SK-N-SH (cell line): ENCODE measurements around the gene GALNT13. TPM values are rescaled to one million over a fixed set of nuclear protein-coding genes. Genes with fewer than 3 reads are reported as not detected.

Experiments used
- CTCF ChIA-PET: fragments of 300-600, 350-600 bp; formaldehyde crosslinking; extraction: SDS; loops from one replicate; lab custom pipeline; 2021; lab: Yijun Ruan, JAX
- POLR2A ChIA-PET: fragments of 350-600 bp; sonication (Branson Sonifier 250); formaldehyde crosslinking; extraction: SDS; loops from one replicate; lab custom pipeline; 2020; ENCODE audit warnings: antibody characterized with exemption, inconsistent platforms; lab: Yijun Ruan, JAX
- DNase-seq: peaks from one replicate; pipeline ENCODE4 v3.0.0; 2012
- H2AFZ ChIP-seq: fragments of 200-600 bp; sonication (generic); 2 replicates; pipeline ENCODE4 v1.8.1; 2016; ENCODE audit warnings: antibody characterized with exemption, mild to moderate bottlenecking, low read depth
- H3F3A ChIP-seq: fragments of 200-600 bp; sonication (generic); replicated peaks from 2 replicates; pipeline ENCODE3; 2016; ENCODE audit warnings: antibody characterized with exemption, mild to moderate bottlenecking; ENCODE audit not compliant: insufficient read depth
- H3K27ac ChIP-seq, 2 experiments: fragments of 200-500 bp in 1 of 2; fragments of 200-600 bp in 1 of 2; sonication (Bioruptor generic) in 1 of 2; sonication (generic), shearing (Covaris generic) in 1 of 2; 2 replicates each; pipeline versions ENCODE4 v1.5.1 to v1.6.1; 2014 to 2016; ENCODE audit warnings: low read depth in 2 of 2, inconsistent platforms in 1 of 2, low read length in 1 of 2, mild to moderate bottlenecking in 1 of 2, mixed read lengths in 1 of 2
- H3K27me3 ChIP-seq: fragments of 200-600 bp; sonication (generic), shearing (Covaris generic); 2 replicates; pipeline ENCODE4 v1.6.1; 2016; ENCODE audit warnings: mixed run types; ENCODE audit not compliant: insufficient read depth
- H3K36me3 ChIP-seq, 2 experiments: fragments of 200-500 bp in 1 of 2; fragments of 200-600 bp in 1 of 2; sonication (Bioruptor generic) in 1 of 2; sonication (generic) in 1 of 2; replicated peaks in 1 of 2; 2 replicates each; pipeline versions ENCODE3 to v1.5.1; 2014 to 2016; ENCODE audit warnings: low read length in 1 of 2, mild to moderate bottlenecking in 1 of 2; ENCODE audit not compliant: insufficient read depth in 2 of 2, control insufficient read depth in 1 of 2
- H3K4me1 ChIP-seq, 2 experiments: fragments of 200-500 bp in 1 of 2; fragments of 200-600 bp in 1 of 2; sonication (Bioruptor generic) in 1 of 2; sonication (generic), shearing (Covaris generic) in 1 of 2; 2 replicates each; pipeline versions ENCODE4 v1.5.1 to v1.6.1; 2014 to 2016; ENCODE audit warnings: low read depth in 1 of 2, low read length in 1 of 2, mixed run types in 1 of 2; ENCODE audit not compliant: insufficient read depth in 2 of 2, control insufficient read depth in 1 of 2
- H3K4me2 ChIP-seq: fragments of 200-600 bp; sonication (generic), shearing (Covaris generic); 2 replicates; pipeline ENCODE4 v1.6.1; 2017; ENCODE audit warnings: mixed run types
- H3K4me3 ChIP-seq, 2 experiments: fragments of 200-500 bp in 1 of 2; fragments of 200-600 bp in 1 of 2; sonication (Bioruptor generic) in 1 of 2; sonication (generic), shearing (Covaris generic) in 1 of 2; 2 replicates each; pipeline versions ENCODE4 v1.5.1 to v1.8.1; 2014 to 2016; ENCODE audit warnings: low read depth in 2 of 2, inconsistent platforms in 1 of 2, low read length in 1 of 2, mild to moderate bottlenecking in 1 of 2, mixed read lengths in 1 of 2, moderate library complexity in 1 of 2
- H3K79me2 ChIP-seq: fragments of 200-600 bp; sonication (generic); 2 replicates; pipeline ENCODE4 v1.8.1; 2017; ENCODE audit warnings: mild to moderate bottlenecking; ENCODE audit not compliant: insufficient read depth
- H3K9ac ChIP-seq: fragments of 200-600 bp; sonication (generic); 2 replicates; pipeline ENCODE4 v1.6.1; 2017; ENCODE audit warnings: mixed run types
- H3K9me2 ChIP-seq: fragments of 200-600 bp; sonication (generic); 2 replicates; pipeline ENCODE4 v1.6.1; 2017; ENCODE audit warnings: mixed run types
- H3K9me3 ChIP-seq: fragments of 200-600 bp; sonication (generic); 2 replicates; pipeline ENCODE4 v1.6.1; 2017; ENCODE audit warnings: mixed run types, mild to moderate bottlenecking, moderate library complexity
- H4K20me1 ChIP-seq: fragments of 200-600 bp; sonication (generic); 2 replicates; pipeline ENCODE4 v1.6.1; 2017; ENCODE audit warnings: mild to moderate bottlenecking, mixed run types; ENCODE audit not compliant: insufficient read depth
- EZH2phosphoT487 ChIP-seq: fragments of 200-600 bp; sonication (generic); IDR thresholded peaks from 2 replicates; pipeline ENCODE4 v1.6.1; 2017; ENCODE audit warnings: low read depth, mixed run types, mild to moderate bottlenecking, antibody characterized with exemption, moderate library complexity, borderline replicate concordance
- FOXJ3 ChIP-seq: sonication (generic); formaldehyde crosslinking; IDR thresholded peaks from 2 replicates; pipeline ENCODE4 v1.5.1; 2020; ENCODE audit warnings: mild to moderate bottlenecking, missing genetic modification reagents
- GABPA ChIP-seq: IDR thresholded peaks from 2 replicates; pipeline ENCODE4 v1.4.0; 2012; ENCODE audit warnings: low read depth, mild to moderate bottlenecking
- JUND ChIP-seq: IDR thresholded peaks from 2 replicates; pipeline ENCODE4 v1.4.0; 2012
- MAX ChIP-seq: IDR thresholded peaks from 2 replicates; pipeline ENCODE4 v1.4.0; 2012; ENCODE audit warnings: low read depth
- MEF2A ChIP-seq: IDR thresholded peaks from 2 replicates; pipeline ENCODE4 v1.4.0; 2012; ENCODE audit warnings: low read depth, borderline replicate concordance
- NRF1 ChIP-seq: IDR thresholded peaks from 2 replicates; pipeline ENCODE4 v1.6.1; 2012; ENCODE audit warnings: low read depth, mild to moderate bottlenecking, low read length
- POLR2AphosphoS5 ChIP-seq: IDR thresholded peaks from 2 replicates; pipeline ENCODE4 v1.6.1; 2012; ENCODE audit warnings: low read depth, low read length
- RCOR1 ChIP-seq: fragments of 150-350 bp; IDR thresholded peaks from 2 replicates; pipeline ENCODE4 v1.6.1; 2017; ENCODE audit warnings: antibody characterized with exemption, low read length
- REST ChIP-seq: IDR thresholded peaks from 2 replicates; pipeline ENCODE4 v1.6.1; 2012; ENCODE audit warnings: mild to moderate bottlenecking, low read depth, low read length, moderate library complexity
- RXRA ChIP-seq: IDR thresholded peaks from 2 replicates; pipeline ENCODE4 v1.4.0; 2012; ENCODE audit warnings: low read depth, mild to moderate bottlenecking, borderline replicate concordance
- TEAD4 ChIP-seq: IDR thresholded peaks from 2 replicates; pipeline ENCODE4 v1.4.0; 2012; ENCODE audit warnings: mild to moderate bottlenecking, borderline replicate concordance; ENCODE audit not compliant: insufficient read depth
- USF1 ChIP-seq: IDR thresholded peaks from 2 replicates; pipeline ENCODE4 v1.4.0; 2012; ENCODE audit warnings: low read depth, borderline replicate concordance
- USF2 ChIP-seq: fragments of 150-350 bp; IDR thresholded peaks from 2 replicates; pipeline ENCODE4 v1.6.1; 2017; ENCODE audit warnings: antibody characterized with exemption, low read length, low read depth, borderline replicate concordance
- WGBS: methylation state at CpG from one replicate; pipeline ENCODE4 v1.1.6; 2017; ENCODE audit warnings: low lambda C conversion rate; 5-methylcytosine and 5-hydroxymethylcytosine counted together
- polyA plus RNA-seq, 3 experiments: library from polyadenylated mRNA; depleted of rRNA; stranded (reverse); fragments of >200 nt; gene quantifications; 2 replicates each; pipeline ENCODE4 v1.2.3, GENCODE V29; 2012

GALNT13 gene
- polyA plus RNA-seq, 1 of the 3 experiments (the other 2 are of a cell fraction), result 0.33 TPM

DNA sequence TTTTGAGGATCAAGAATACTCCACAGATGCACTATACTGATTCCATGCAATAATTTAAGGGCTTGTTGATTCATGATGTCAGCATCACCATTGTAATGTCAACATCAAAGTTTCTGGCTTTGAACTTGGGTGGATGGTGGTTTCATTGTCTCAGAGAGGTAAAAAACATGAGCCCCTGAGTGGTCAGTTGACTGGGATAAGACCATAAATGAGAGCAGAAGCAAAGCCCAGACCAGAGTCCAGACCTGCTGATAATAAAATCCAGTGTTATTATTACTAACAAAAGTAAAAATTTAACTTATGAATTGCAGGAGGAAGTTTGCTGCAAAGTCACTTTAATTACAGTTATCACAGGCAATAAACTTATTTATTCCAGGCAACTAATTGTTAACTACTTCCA lies 358.2 kb downstream of the GALNT13 start:
- no peaks in the 10 kb centered on the region for H4K20me1 ChIP-seq
- no peaks in the 10 kb centered on the region for H3F3A ChIP-seq
- H3K4me1 ChIP-seq, result no peaks in the 10 kb centered on the region
- POLR2A ChIA-PET, result no interaction called here
- H3K27me3 ChIP-seq, result no peaks in the 10 kb centered on the region
- CTCF ChIA-PET, result no interaction called here
- no peak overlapping the region for H2AFZ ChIP-seq
- H3K4me2 ChIP-seq, result no peak overlapping the region
- no peaks in the 10 kb centered on the region for H3K9me2 ChIP-seq
- H3K27ac ChIP-seq, result no peak overlapping the region
- no peaks in the 10 kb centered on the region for H3K79me2 ChIP-seq
- no peak overlapping the region for H3K9ac ChIP-seq
- no peaks in the 10 kb centered on the region for H3K9me3 ChIP-seq
- no peak for DNase-seq
- TF ChIP-seq RCOR1 (no peak), NRF1 (no peak), FOXJ3 (CRISPR knock-in tag) (no peak), TEAD4 (no peak), USF1 (no peak)
- TF ChIP-seq, all 33 proteins: peak for 0
- no peaks in the 10 kb centered on the region for H3K36me3 ChIP-seq
- H3K4me3 ChIP-seq, result no peak overlapping the region

GRCh38 chr2:154231021-154231420 lies 359.3 kb downstream of the GALNT13 start:
- 20% methylated on average over 1 of the region's 1 CpG for WGBS
- Histone ChIP-seq H3K79me2 (no peaks in the 10 kb centered on the region), H3K4me3 (no peak overlapping the region), H4K20me1 (no peaks in the 10 kb centered on the region), H3K9ac (no peak overlapping the region), H3K27ac (no peak overlapping the region), H2AFZ (no peak overlapping the region), H3K9me2 (no peaks in the 10 kb centered on the region), H3K9me3 (no peaks in the 10 kb centered on the region), H3K4me2 (no peak overlapping the region), H3K36me3 (no peaks in the 10 kb centered on the region), H3K4me1 (no peaks in the 10 kb centered on the region; a peak in 1 of 4 replicates), H3K27me3 (no peaks in the 10 kb centered on the region), H3F3A (no peaks in the 10 kb centered on the region)
- CTCF ChIA-PET, result no interaction called here
- TF ChIP-seq MEF2A (no peak), RXRA (no peak), MAX (no peak), GABPA (no peak), JUND (no peak), REST (no peak), POLR2AphosphoS5 (no peak), USF1 (no peak), USF2 (no peak), EZH2phosphoT487 (no peak), NRF1 (no peak)
- no peak for DNase-seq
- POLR2A ChIA-PET, result no interaction called here
